Esophagus muscularis mucosa (tissue), 4 donors: ENCODE results near the gene CTCF. TPM values are rescaled to one million over a fixed set of nuclear protein-coding genes. Genes with fewer than 3 reads are reported as not detected.
A peak's percentile ranks its signal among the peaks of the same experiment; 100 is the strongest.

Source experiments
- DNase-seq: peaks from one replicate; pipeline ENCODE4 v3.0.0-alpha.2; 2017; ENCODE audit errors: extremely low spot score
- H3K27ac ChIP-seq, 4 donors: fragments of 200-600 bp; sonication (generic); replicated peaks in 1 of 4; 1 replicate in 3 of 4; 2 replicates in 1 of 4; pipeline ENCODE4 v1.5.1; 2016 to 2019; ENCODE audit warnings: mild to moderate bottlenecking in 1 of 4
- H3K27me3 ChIP-seq, 4 donors: fragments of 200-600 bp; sonication (generic); one replicate each; pipeline versions ENCODE4 v1.5.1 to v1.6.0; 2016 to 2019
- H3K36me3 ChIP-seq, 4 donors: fragments of 200-600 bp; sonication (generic); one replicate each; pipeline ENCODE4 v1.5.1; 2016 to 2019
- H3K4me1 ChIP-seq, 4 donors: fragments of 200-600 bp; sonication (generic); one replicate each; pipeline ENCODE4 v1.5.1; 2016 to 2019
- H3K4me3 ChIP-seq, 4 donors: fragments of 200-600 bp; sonication (generic); 1 replicate in 2 of 4; 2 replicates in 2 of 4; pipeline ENCODE4 v1.5.1; 2016 to 2019; ENCODE audit warnings: mild to moderate bottlenecking in 4 of 4, moderate library complexity in 1 of 4
- H3K9me3 ChIP-seq, 4 donors: fragments of 200-600 bp; sonication (generic); 1 replicate in 3 of 4; 2 replicates in 1 of 4; pipeline ENCODE4 v1.5.1; 2016 to 2019
- EP300 ChIP-seq: sonication (generic); formaldehyde crosslinking; IDR thresholded peaks from one replicate; pipeline ENCODE4 v1.6.1; 2017; ENCODE audit warnings: antibody characterized with exemption
- POLR2A ChIP-seq: fragments of 450-650 bp; IDR thresholded peaks from one replicate; pipeline ENCODE4 v1.6.1; 2017; ENCODE audit warnings: antibody characterized with exemption, moderate library complexity, mild to moderate bottlenecking, low read depth
- POLR2AphosphoS5 ChIP-seq, 2 donors: sonication (generic); formaldehyde crosslinking; IDR thresholded peaks; one replicate each; pipeline ENCODE4 v1.6.1; 2017; ENCODE audit warnings: antibody characterized with exemption in 2 of 2
- WGBS: methylation state at CpG from one replicate; pipeline ENCODE4 v1.1.5; 2018; 5-methylcytosine and 5-hydroxymethylcytosine counted together
- intact Hi-C: fragments of 100-400 bp; cut with DNase I; formaldehyde crosslinking; loops from one replicate; pipeline ENCODE4 v1.15.1; 2023
- total RNA-seq, 4 donors: library from RNA; depleted of rRNA; stranded (reverse); fragments of >200 nt; gene quantifications; one replicate each; pipeline versions ENCODE4 v1.1.0 to v1.2.1, GENCODE V29; 2016
- TF ChIP-seq, protein P1 (sequence below), 3 experiments: fragments of 200-600 bp in 2 of 3; fragments of 450-650 bp in 1 of 3; sonication (generic) in 2 of 3; IDR thresholded peaks; one replicate each; pipeline ENCODE4 v1.5.1; 2017 to 2019; ENCODE audit warnings: antibody characterized with exemption in 3 of 3, mild to moderate bottlenecking in 2 of 3, moderate library complexity in 1 of 3

Gene CTCF
- total RNA-seq, 4 donors from 2014 or later, result 27.5 to 46.3 (median 38.5) TPM

DNA sequence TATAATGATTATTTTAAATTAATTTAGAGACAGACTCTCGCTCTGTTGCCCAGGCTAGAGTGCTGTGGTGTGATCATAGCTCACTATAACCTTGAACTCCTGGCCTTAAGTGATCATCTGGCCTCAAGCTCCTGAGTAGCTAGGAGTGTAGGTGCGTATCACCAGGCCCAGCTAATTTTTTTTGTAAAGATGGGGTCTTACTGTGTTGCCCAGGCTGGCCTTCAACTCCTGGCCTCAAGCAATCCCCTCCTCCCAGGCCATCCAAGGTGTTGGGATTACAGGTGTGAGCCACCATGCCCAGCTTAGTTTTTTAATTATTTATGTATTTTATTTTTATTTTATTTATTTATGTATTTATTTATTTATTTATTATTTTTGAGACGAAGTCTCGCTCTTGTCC lies 17.9 kb downstream of the CTCF start:
- no peaks in the 10 kb centered on the region for H3K27me3 ChIP-seq
- H3K4me1 ChIP-seq, result peaks cover 0 to 11% (median 0%) of the 10 kb centered on the region in 4 donors
- peaks cover 0 to 15% (median 9%) of the 10 kb centered on the region in 4 donors for H3K36me3 ChIP-seq
- no peaks in the 10 kb centered on the region for H3K9me3 ChIP-seq
- TF ChIP-seq POLR2AphosphoS5 (IDR thresholded peaks at IDR 0.05), result no peak
- no peak for TF ChIP-seq EP300
- no peak for TF ChIP-seq POLR2A
- TF ChIP-seq, protein P1, sequence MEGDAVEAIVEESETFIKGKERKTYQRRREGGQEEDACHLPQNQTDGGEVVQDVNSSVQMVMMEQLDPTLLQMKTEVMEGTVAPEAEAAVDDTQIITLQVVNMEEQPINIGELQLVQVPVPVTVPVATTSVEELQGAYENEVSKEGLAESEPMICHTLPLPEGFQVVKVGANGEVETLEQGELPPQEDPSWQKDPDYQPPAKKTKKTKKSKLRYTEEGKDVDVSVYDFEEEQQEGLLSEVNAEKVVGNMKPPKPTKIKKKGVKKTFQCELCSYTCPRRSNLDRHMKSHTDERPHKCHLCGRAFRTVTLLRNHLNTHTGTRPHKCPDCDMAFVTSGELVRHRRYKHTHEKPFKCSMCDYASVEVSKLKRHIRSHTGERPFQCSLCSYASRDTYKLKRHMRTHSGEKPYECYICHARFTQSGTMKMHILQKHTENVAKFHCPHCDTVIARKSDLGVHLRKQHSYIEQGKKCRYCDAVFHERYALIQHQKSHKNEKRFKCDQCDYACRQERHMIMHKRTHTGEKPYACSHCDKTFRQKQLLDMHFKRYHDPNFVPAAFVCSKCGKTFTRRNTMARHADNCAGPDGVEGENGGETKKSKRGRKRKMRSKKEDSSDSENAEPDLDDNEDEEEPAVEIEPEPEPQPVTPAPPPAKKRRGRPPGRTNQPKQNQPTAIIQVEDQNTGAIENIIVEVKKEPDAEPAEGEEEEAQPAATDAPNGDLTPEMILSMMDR (IDR thresholded peaks at IDR 0.05), result no peak
- no peak for DNase-seq
- intact Hi-C loops, result no loop called here
- H3K27ac ChIP-seq, result no peak overlapping the region
- no peak overlapping the region for H3K4me3 ChIP-seq
- WGBS, result 95% methylated on average over 4 of the region's 4 CpGs

DNA sequence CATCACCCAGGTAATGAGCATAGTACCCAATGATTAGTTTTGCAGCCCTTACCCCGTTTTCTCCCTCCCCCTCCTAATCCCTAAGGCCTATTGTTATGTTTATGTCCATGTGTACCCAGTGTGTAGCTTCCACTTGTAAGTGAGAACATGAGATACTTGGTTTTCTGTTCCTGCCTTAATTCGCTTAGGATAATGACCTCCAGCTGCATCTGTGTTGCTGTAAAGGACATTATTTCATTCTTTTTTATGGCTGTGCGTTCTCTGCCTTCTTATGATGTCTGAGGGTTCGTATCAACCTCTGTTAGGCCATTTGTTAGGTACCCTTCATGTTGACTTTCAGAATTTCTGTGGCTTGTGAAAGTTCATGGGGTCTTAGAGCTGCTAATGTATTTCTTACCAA lies 31.0 kb downstream of the CTCF start:
- Histone ChIP-seq H3K27ac (no peak overlapping the region), H3K4me1 (peaks cover 14 to 21% (median 19%) of the 10 kb centered on the region in 4 donors), H3K9me3 (no peaks in the 10 kb centered on the region), H3K27me3 (no peaks in the 10 kb centered on the region), H3K36me3 (peaks cover 0 to 8% (median 0%) of the 10 kb centered on the region in 4 donors), H3K4me3 (no peak overlapping the region)
- DNase-seq, result no peak
- no peak for TF ChIP-seq EP300
- no peak for TF ChIP-seq POLR2A
- TF ChIP-seq, protein P1 (IDR thresholded peaks at IDR 0.05), result no peak
- no peak for TF ChIP-seq POLR2AphosphoS5 (IDR thresholded peaks at IDR 0.05)
- WGBS, result 90% methylated on average over 4 of the region's 4 CpGs
- intact Hi-C loops, result no loop called here

DNA sequence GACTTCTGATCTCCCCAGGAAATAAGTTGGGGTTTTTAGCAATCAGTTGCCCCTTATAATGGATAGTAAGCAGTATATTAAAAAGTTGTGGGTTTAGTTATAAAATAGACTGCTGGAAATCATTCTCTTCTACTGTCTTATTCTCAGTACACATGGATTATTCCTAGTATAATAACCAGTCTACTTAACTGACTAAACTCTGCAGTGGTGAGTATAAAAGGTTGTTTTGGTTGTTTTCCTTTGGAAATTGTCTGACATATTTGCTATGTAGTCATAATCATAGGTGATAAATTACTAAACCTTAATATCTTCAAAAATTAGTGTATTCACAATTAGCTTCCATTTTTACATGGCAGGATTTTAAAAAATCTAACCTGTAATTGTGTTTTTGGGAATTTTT lies 31.4 kb downstream of the CTCF start:
- no peaks in the 10 kb centered on the region for H3K27me3 ChIP-seq
- no peaks in the 10 kb centered on the region for H3K9me3 ChIP-seq
- intact Hi-C loops, result no loop called here
- peaks cover 14 to 21% (median 19%) of the 10 kb centered on the region in 4 donors for H3K4me1 ChIP-seq
- no peak overlapping the region for H3K4me3 ChIP-seq
- TF ChIP-seq EP300 (no peak), POLR2AphosphoS5 (IDR thresholded peaks at IDR 0.05) (no peak), POLR2A (no peak)
- TF ChIP-seq, protein P1 (IDR thresholded peaks at IDR 0.05), result no peak
- no peak for DNase-seq
- H3K36me3 ChIP-seq, result peaks cover 0 to 8% (median 0%) of the 10 kb centered on the region in 4 donors
- no peak overlapping the region for H3K27ac ChIP-seq

DNA sequence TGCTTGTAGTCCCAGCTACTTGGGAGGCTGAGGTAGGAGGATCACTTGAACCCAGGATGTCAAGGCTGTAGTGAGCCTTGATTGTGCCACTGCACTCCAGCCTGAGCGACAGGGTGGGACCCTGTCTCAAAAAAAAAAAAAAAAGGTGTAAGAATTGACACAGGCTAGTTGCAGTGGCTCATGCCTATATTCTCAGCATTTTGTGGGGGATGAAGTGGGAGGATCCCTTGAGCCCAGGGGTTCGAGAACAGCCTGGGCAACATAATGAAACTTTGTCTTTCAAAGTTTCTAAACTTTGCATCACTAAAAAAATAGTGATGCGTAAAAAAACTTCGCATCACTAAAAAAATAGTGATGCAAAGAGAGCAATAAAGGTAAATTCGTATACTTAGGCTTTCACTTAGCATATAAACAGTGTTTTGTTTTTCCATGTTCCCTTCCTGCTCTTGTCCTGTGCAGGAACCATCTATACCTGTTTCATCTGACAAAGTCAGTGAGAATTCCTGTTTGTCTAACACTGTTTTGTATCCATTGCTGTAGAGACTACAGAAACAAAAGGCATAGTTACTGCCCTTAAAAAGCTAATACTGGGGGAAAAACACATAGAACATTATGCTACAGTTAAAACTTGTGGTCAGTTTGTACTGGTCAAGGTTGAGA lies 32.1 kb downstream of the CTCF start:
- no peak for DNase-seq
- no peaks in the 10 kb centered on the region for H3K27me3 ChIP-seq
- no peaks in the 10 kb centered on the region for H3K9me3 ChIP-seq
- TF ChIP-seq, protein P1 (IDR thresholded peaks at IDR 0.05), result no peak
- TF ChIP-seq EP300 (no peak), POLR2AphosphoS5 (IDR thresholded peaks at IDR 0.05) (no peak), POLR2A (no peak)
- peak overlapping the region; percentile 30 to 56 (median 39) for H3K27ac ChIP-seq
- no peak overlapping the region for H3K4me3 ChIP-seq
- peaks cover 14 to 21% (median 19%) of the 10 kb centered on the region in 4 donors for H3K4me1 ChIP-seq
- intact Hi-C loops, result no loop called here
- 86% methylated on average over 5 of the region's 5 CpGs for WGBS
- peaks cover 0 to 8% (median 0%) of the 10 kb centered on the region in 4 donors for H3K36me3 ChIP-seq

DNA sequence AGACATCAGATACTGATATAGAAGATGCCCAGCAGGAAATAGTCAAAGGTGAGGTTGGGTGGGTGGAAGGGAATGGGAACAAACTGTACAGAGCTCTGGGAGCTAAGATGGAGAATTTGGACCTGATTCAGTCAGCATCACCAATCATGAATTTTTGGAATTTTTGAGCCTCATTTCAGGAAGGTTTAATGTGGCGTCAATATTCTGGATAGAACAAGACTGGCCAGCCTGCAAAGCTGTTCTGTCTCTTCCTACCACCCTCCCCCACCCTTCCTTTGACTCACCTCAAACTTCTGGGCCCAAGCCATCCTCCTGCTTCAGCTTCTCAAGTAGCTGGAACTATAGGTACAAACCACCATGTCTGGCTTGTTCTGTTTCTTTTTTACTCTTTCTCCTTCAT lies 32.6 kb downstream of the CTCF start:
- TF ChIP-seq EP300 (no peak), POLR2A (no peak), POLR2AphosphoS5 (IDR thresholded peaks at IDR 0.05) (peak in 1 of 2 donors; percentile 54)
- TF ChIP-seq, protein P1 (IDR thresholded peaks at IDR 0.05), result no peak
- intact Hi-C loops, result no loop called here
- Histone ChIP-seq H3K27ac (peak overlapping the region; percentile 0 to 56 (median 34)), H3K4me3 (no peak overlapping the region), H3K27me3 (no peaks in the 10 kb centered on the region), H3K36me3 (peaks cover 0 to 8% (median 0%) of the 10 kb centered on the region in 4 donors), H3K9me3 (no peaks in the 10 kb centered on the region), H3K4me1 (peaks cover 14 to 21% (median 19%) of the 10 kb centered on the region in 4 donors)
- no peak for DNase-seq
- 57% methylated on average over 1 of the region's 1 CpG for WGBS
